IPS-18c (cell line): ENCODE measurements around the gene ANO2.

ENCODE experiments used
- H3K4me3 ChIP-seq: 2 replicates; pipeline ENCODE4 v1.7.0; 2013; ENCODE audit warnings: low read depth, mild to moderate bottlenecking, low read length, moderate library complexity; ENCODE audit not compliant: insufficient read depth
- H3K9me3 ChIP-seq: one replicate; pipeline ENCODE4 v1.6.1; 2013; ENCODE audit warnings: mild to moderate bottlenecking, low read length, moderate library complexity; ENCODE audit not compliant: control insufficient read depth, insufficient read depth

The ANO2 gene

DNA sequence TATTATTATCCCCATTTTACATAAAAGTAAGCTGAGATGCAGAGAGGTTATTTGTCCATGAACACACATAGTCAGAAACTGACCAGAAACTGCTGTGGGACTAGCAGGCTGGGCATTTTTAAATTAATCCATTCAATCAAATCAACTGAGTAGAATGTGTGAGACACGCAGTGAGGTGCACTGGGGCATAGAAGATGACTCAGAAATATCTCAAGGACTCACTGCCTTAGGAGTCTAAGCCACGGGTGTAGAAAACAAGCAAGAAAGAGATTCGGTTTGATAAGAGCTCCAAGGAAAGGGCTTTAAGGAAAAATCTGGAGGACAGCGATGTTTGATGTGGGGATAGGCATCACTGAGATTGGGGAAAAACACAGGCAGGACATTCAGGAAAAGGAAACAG lies 127.8 kb downstream of the ANO2 start:
- H3K9me3 ChIP-seq = peaks cover 3% of the 10 kb centered on the region
- no peak overlapping the region for H3K4me3 ChIP-seq

DNA sequence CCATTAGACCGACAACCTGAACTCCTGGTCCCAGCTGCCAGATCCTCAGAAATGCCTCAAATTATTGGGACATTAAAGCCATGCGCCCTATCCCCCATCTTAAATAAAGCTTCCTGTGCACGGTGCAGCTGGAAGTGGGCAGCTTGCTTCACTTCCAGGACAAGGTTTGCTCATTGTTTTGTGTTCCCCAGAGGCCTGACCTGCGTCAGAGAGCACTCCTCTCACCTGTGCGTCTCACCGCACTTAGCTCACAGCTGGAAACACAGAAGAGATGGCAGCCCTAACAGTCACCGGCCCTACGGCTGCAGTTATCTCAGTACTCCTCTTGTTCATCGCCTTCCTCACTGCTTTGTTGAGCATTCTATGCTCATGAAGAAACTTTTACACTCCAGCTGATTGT lies 135.5 kb downstream of the ANO2 start:
- H3K4me3 ChIP-seq = no peak overlapping the region
- H3K9me3 ChIP-seq = peaks cover 2% of the 10 kb centered on the region

DNA sequence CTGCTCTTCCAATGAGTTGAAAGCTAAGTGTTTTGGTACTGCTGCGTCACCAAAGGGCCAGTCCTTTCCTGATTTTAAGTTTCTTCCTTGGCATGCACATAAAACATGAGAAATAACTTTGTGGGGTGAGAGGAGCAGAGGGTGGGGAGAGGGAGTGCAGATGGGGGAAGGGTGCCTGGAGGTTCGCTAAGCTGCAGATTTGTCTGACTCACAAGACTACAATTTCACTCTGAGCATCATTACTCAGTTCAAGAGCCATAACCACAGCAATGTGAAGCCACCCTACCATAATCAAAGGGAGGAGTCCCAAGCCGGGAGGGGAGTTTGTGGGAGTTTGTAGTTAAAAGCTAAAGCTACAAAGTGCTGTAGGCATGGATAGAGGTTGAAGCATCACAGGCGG lies 136.1 kb downstream of the ANO2 start:
- no peak overlapping the region for H3K4me3 ChIP-seq
- H3K9me3 ChIP-seq = peaks cover 2% of the 10 kb centered on the region

DNA sequence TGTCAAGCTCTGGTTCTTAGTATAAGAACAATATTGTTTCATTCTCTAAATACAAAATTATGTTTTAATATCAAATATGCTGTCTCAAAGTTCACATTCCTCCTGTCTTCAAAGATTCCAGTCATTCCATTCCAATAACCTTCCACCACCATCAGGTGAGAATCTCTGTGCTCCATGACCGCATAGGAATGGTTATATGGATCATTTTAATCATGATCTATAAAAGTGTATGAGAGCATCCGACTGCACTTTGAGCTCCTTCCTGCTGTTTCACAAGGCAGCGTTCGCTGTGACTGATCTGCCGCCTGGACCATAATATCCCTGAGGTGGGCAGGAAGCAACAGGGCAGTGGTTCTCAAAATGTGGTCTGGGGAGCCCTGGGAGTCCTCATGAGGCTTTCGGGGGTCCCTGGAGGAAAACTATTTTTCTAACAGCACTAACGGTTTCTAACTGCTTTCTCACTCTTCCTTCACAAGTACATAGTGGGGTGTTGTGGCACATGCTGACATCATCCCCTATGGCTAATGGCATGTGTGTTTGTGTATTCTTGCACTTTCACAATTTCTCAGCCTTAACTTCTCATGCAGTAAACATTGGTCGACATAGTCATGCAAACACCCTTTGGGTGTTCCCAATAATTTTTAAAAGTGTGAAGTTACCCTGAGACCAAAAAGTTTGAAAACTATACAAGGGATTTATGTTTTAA lies 137.4 kb downstream of the ANO2 start:
- Histone ChIP-seq H3K4me3 (no peak overlapping the region), H3K9me3 (peaks cover 2% of the 10 kb centered on the region)

DNA sequence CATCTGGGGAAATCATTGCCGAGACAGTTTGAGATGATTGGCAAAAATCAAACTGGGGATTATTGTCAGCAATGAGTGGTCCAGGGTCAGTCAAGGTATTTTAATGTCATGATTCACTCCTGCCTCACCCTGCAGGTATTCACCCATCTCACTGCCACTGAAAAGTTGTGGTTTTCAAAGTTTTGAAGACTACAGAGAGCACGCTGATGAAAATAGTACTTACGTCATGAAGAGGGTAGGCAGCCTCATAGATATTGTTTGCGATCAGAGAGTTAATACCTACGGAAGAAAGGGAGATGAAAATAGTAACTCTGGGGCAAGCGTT lies 138.0 kb downstream of the ANO2 start:
- Histone ChIP-seq H3K4me3 (no peak overlapping the region), H3K9me3 (peaks cover 2% of the 10 kb centered on the region)

DNA sequence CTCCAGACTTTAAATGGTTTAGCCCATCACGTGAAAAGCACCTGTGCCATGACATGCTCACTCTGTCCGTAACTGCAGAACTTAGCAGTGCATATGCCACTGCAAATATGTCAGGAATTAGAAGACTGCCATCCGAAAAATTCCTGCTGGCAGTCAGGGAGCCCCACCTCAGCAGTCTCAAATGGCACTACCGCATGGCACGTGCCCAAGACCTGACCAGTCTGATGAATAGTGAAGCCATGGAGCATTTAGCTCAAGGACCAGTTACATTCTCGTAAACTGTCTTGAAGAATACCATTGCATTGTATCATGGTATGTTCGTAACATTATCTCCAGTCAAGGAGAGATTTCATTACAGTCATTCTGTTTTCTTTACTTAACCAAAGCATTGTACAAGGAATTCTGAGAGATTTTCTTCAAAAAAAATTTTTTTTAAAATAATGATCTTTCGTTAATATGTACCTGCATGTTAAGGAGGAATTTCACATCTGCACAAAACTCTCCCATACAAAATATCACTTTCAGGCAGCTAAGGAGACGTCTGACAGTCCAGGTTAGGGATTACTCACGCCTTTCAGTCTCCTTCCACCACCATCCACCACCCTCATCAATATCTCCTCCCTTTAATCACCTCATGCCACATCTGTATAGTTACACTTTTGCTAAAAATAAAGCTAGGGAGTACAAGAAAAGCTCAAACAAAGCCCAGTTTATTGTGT lies 138.5 kb downstream of the ANO2 start:
- no peak overlapping the region for H3K4me3 ChIP-seq
- peaks cover 2% of the 10 kb centered on the region for H3K9me3 ChIP-seq

DNA sequence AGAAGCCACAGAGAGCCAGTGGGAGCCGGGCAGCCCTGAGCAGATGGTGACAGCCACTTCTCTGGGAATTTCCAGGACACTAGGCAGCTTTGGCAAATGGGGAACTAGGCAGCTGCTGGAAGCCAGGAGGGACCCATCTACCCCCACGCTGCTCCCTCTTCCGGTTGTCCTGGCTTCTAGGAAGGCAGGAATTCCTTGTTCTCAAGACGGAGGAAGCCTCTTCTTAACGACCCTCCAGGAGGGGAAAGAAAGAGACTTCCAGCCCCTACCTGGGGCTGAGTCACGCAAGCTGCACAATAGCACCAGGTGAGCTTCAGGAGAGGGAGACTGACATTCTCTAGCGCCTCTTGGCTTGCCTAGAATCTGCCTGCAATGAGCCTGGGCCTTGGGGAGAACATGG lies 141.5 kb downstream of the ANO2 start:
- H3K4me3 ChIP-seq = no peak overlapping the region
- H3K9me3 ChIP-seq = peaks cover 2% of the 10 kb centered on the region

DNA sequence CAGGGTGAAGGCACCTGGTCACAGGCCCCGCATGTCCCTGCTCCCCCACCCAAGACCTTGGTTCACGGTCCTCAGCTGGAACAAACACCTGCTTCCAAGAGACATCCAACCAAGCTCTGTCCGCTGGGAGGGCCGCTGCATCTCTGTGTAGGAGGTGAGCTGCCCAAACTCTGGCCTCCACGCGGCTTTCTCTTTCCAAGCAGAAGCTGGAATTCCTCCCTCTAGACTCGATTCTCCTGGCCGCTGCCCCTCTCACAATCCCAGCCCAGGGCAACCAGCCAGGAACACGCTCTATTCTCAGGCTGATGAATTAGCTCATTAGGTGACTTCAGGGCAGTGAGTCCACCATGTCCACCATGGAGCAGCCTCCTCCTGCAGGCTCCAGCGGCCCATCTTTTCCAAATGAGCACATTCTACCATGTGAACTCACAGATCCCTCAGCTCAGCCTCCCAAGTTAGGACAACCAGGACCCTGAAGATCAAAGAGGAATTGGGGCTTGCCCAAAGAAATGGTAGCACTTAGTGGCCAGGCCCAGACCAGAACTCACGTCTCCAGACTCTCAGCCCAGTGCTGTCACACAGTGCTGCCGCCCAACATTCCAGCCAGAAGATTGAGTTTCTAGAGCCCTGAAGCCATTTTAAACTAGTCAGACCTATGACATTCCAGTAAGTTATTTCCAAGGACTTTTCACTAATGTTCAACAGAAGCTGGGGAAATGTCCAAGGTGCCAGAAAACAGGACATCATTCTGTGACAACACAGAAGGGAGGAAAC lies 146.6 kb downstream of the ANO2 start:
- no peak overlapping the region for H3K4me3 ChIP-seq
- H3K9me3 ChIP-seq = no peaks in the 10 kb centered on the region

DNA sequence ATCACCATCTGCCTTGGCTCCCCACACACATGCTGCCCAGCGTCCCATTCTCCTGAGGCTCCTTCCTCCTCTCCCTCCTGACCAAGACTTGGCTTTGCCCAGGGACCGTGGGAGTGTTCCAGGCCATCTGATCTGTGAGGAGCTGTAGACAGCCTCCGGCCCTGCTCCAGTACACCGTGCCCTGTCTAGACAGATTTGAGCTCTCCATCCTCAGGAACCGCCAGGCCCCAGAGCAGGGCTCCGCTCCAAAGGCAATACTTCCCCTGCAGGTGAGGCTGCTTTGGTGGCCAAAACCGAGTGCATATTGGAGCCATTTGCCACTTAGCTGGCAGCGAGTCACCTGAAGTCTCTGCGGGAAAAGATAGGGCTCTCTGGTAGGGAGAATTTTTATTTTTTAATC lies 147.4 kb downstream of the ANO2 start:
- H3K9me3 ChIP-seq = no peaks in the 10 kb centered on the region

DNA sequence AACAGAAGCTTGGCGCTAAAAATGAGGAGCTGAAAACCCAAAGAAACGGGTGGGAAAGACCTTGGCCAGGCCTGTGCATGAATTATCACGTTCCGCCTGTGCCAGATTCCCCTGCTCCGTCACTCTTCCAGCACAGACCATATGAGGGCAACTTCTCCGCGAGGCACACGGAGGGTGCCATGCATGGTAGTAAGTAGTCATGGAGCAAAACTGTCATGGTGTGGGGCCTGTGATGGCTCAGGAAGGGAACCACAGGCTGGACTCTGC lies 148.2 kb downstream of the ANO2 start:
- Histone ChIP-seq H3K9me3 (no peaks in the 10 kb centered on the region), H3K4me3 (no peak overlapping the region)

More for the DNA sequence above, 147.4 kb downstream of the ANO2 start:
- H3K4me3 ChIP-seq = no peak overlapping the region

DNA sequence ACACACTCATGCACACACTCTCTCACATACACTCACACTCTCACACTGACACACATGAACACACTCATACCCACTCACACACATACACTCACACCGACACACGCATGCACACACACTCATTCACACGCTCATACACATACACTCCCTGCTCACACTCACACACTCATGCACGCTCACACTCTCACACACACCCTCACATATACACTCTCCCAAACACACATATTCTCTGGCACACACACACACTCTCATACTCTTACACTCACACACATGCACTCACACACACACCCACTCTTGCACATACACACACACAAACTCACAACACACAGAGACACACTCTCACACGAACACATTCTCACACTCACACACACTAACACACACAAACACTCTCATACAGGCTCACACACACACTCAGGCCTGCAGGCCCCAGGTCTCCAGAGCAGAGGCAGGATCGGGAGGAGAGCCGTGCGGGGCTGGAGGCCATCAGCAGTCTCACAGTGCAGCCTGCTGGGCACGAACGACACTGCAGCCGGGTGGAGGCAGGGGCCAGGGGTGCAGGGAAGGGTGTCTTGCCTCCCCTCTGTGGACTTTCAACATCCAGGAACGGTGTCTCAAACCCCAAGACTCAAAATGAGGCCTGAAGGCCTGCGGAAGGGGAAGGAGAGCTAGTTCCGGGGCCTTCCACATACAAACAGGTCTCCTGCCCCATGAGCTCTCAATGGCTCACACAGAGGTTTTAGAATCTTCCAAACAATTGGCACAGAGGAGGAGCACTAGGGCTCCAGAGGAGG lies 148.7 kb downstream of the ANO2 start:
- H3K4me3 ChIP-seq = no peak overlapping the region
- H3K9me3 ChIP-seq = no peaks in the 10 kb centered on the region

DNA sequence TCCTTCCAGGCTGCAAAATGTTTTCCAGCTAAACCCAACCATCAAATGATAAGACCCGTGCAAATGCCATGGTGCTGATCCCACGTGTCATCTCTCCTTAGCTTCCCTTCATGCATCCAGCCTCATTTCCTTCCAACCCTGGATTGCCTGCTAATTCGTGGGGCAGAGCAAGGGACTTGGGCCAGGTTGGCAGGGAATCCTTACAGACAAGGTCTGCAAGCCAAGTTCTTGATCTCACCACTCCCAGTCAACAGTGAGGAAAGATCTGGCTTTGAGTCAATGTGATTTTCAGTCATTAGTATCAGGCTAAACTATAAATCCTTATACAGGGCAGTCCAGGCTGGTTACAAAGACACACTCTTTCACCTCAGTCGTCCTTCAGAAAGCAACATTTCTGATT lies 150.9 kb downstream of the ANO2 start:
- H3K9me3 ChIP-seq = no peaks in the 10 kb centered on the region
- H3K4me3 ChIP-seq = no peak overlapping the region

DNA sequence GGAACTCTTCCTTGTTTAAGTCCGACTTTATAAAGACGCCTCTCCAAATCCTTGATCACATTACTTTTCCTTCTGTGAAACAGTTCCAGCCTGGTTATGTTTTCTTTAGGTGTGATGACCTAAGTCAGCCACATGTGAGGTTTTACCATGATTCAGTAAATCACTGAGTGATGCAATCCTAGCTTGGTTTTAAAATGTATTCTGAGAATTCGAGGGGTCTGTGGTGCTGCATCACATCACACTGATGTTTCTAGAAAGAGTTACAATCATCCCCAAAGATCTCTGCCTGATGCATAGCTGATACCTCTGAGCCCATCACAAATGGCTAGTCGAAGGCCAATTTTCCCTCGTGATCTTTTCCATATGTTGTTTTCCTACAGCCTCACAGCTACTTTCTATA lies 152.7 kb downstream of the ANO2 start:
- Histone ChIP-seq H3K9me3 (no peaks in the 10 kb centered on the region), H3K4me3 (no peak overlapping the region)

DNA sequence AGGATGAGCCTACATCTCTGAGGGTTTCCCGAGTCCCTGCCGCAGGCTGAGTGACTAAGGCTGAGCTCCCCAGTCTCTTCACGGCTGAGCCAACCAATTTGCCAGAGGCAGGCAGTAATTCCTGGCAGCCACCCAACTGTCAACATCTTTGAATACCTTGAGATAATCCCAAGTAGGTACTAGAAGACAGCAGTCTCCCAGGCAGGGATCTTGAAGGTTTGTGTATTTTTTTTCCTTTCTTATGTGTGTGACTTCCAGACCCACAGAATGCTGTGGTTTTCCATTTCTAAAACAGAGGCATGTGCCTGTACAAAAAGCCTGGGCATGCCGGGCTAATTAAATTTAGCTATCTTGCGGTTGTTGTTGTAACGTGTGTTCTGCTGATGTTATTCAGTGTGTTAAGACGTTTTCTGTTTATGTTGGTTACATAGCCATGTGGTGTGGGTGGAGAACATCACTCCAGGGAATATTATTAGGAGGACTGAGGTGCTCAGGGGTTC lies 155.5 kb downstream of the ANO2 start:
- Histone ChIP-seq H3K4me3 (no peak overlapping the region), H3K9me3 (no peaks in the 10 kb centered on the region)

DNA sequence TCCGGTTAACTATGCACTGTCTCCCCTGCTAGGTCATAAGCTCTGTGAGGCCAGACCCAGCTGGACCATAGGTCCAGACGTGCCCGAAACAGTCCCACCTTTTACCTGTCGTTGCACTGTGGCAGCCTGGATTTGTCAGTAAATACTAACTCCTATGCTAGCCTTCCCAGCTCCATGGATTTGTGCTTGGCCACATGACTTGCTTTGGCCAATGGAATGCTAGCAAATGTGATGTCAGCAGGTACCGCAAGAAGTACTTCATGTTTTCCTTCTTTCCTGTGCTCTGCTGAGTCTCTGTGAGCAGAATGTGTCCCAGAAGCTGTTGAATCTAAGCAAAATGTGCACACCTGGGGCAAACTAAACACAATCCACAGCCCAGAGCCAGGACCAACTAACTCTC lies 157.2 kb downstream of the ANO2 start:
- H3K4me3 ChIP-seq = no peak overlapping the region
- H3K9me3 ChIP-seq = no peaks in the 10 kb centered on the region

DNA sequence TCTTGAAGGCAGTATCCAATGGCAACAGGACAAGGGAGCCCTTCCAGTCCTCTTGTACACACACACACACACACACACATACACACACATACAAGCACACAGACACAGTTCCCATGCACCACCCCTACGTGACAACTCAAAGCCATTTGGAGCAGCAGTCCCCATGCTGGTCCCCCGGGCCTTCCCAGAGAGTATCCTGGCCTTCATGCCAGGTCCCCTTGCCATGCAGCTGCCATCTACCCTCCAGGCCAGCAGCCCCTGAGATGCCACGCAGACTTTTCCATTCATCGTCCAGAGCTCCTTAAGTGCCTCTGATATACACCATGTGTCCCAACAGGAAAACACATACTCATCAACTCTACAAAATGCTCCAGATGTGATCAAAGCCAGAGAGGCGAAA lies 159.5 kb downstream of the ANO2 start:
- Histone ChIP-seq H3K9me3 (no peaks in the 10 kb centered on the region), H3K4me3 (no peak overlapping the region)

DNA sequence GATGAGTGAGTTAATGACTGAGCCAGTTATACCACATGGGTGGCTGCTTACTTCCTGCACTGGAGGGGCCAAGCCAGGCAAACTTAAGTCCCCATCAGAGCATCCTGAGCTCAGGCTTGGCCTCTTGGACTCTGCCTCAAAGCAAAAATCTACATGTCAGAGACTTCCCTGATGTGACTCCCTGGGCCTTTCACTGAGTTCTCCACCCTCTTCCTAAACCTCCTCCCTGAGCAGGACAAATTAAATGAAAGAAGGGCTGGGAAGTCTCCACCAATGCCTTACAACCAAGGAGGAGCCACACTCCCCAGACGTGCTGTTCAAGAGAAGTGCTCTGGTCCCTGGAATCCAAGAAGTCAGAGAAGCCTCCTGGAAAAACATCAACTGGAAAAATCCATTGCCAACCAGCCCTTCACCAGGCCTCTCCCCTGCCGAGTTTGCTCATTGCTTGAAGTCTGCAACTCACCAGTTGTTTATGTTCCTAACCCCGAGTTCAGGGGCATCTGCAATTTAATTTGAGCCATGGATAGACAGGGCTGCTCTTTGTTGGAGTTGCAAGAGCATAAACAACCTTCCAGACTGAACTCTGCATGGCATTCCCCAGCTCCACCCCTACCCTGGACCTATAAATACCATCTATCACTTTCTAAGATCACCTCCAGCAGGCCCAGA lies 160.5 kb downstream of the ANO2 start:
- H3K4me3 ChIP-seq = no peak overlapping the region

More for the DNA sequence above, 160.5 kb downstream of the ANO2 start:
- H3K9me3 ChIP-seq = no peaks in the 10 kb centered on the region
